Measurements from ENCODE around the gene AVEN.

Gene AVEN

DNA sequence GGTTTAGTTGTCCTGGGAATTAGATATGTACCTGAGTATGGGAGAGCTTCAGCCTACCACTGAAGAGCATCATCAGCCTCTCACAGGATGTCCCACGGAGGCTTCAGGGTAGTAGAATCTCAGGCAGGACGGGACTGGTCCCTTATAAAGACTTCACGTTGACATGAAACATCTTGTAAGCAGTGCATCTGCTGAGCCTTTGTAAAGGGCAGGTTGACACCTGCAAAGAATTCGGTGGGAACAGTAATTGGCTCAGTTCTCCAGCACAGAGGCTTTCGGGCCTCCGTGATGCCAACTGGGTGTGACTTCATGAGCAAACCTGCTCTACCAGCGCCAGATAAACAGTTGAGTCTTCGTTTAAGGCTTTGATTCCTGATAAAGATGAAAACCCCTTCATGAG is 26.9 kb upstream of the AVEN start:
- DNase-seq (ENCODE audit: low spot score): no peak
- TF ChIP-seq, protein P1, sequence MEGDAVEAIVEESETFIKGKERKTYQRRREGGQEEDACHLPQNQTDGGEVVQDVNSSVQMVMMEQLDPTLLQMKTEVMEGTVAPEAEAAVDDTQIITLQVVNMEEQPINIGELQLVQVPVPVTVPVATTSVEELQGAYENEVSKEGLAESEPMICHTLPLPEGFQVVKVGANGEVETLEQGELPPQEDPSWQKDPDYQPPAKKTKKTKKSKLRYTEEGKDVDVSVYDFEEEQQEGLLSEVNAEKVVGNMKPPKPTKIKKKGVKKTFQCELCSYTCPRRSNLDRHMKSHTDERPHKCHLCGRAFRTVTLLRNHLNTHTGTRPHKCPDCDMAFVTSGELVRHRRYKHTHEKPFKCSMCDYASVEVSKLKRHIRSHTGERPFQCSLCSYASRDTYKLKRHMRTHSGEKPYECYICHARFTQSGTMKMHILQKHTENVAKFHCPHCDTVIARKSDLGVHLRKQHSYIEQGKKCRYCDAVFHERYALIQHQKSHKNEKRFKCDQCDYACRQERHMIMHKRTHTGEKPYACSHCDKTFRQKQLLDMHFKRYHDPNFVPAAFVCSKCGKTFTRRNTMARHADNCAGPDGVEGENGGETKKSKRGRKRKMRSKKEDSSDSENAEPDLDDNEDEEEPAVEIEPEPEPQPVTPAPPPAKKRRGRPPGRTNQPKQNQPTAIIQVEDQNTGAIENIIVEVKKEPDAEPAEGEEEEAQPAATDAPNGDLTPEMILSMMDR (IDR thresholded peaks at IDR 0.05; ENCODE audit: extremely low read depth, missing control alignments): no peak

GRCh38 chr15:34065261-34065660 is 26.3 kb upstream of the AVEN start:
- TF ChIP-seq, protein P1 (IDR thresholded peaks at IDR 0.05; ENCODE audit: extremely low read depth, missing control alignments): no peak
- DNase-seq (ENCODE audit: low spot score): no peak

DNA sequence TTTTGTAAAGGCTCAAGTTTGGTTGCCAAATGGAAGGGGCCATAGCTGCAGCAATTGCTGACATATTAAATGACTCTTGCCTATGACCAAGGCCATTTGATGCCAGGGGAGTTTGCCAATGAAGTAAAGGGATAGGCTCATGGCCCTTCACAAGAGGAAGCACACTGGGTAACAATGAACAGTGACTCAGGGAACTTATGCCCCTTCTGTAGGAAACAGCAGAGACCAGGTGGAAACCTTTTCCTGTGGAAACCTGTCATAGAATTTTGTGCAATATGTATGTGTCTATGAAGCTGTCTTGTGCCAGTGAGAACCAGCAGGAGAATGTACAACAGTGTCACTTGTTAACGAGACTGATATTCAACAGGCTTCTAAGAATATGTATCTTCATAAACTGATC is 25.4 kb upstream of the AVEN start:
- TF ChIP-seq, protein P1 (IDR thresholded peaks at IDR 0.05; ENCODE audit: extremely low read depth, missing control alignments): no peak
- DNase-seq (ENCODE audit: low spot score): no peak

DNA sequence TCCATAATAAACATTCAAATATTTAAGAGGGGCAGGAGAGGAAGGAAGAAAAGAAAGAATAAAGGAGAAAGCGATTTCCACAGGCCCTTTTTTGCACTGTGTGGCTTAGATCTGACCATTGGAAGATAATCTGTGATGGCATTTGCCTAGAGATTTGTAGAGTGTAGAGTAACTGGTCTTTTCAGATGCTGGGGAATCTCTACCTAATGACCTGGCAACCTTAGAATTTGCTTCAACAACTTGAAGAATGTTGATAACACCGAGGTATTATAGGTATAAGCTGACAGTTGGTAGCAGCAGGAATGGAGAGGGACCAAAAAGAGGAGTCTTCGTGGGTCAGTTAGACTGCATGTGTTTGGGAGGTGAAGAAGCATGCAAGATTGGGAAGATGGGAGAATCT is 20.9 kb upstream of the AVEN start:
- TF ChIP-seq, protein P1 (IDR thresholded peaks at IDR 0.05; ENCODE audit: extremely low read depth, missing control alignments): no peak
- no peak for DNase-seq (ENCODE audit: low spot score)

- TF ChIP-seq, protein P1 (IDR thresholded peaks at IDR 0.05; ENCODE audit: extremely low read depth, missing control alignments): no peak
- DNase-seq (ENCODE audit: low spot score): no peak
These were observed 20.5 kb upstream of the AVEN start for GRCh38 chr15:34059476-34059875.

- TF ChIP-seq, protein P1 (IDR thresholded peaks at IDR 0.05; ENCODE audit: extremely low read depth, missing control alignments): no peak
- DNase-seq (ENCODE audit: low spot score): no peak
These were observed 17.9 kb upstream of the AVEN start for GRCh38 chr15:34056911-34057310.

GRCh38 chr15:34055868-34056595 is 17.0 kb upstream of the AVEN start:
- no peak for DNase-seq (ENCODE audit: low spot score)
- TF ChIP-seq, protein P1 (IDR thresholded peaks at IDR 0.05; ENCODE audit: extremely low read depth, missing control alignments): no peak
